HepG2 (cell line): ENCODE data around the gene GPS2. TPM values are rescaled to one million over a fixed set of nuclear protein-coding genes. Genes with fewer than 3 reads are reported as not detected.

Source experiments
- ATAC-seq: fragments of 200-7000 bp; cut with Tn5 transposase; 3 replicates; pipeline ENCODE4 v1.9.1; 2020; ENCODE audit warnings: mild to moderate bottlenecking, moderate library complexity
- BruUV-seq: library from RNA; stranded (reverse); fragments of 400-500 nt; replicated peaks from 2 replicates; lab custom pipeline; 2021; lab: Mats Ljungman, UMichigan
- CTCF ChIA-PET: fragments of 300-600 bp; formaldehyde crosslinking; extraction: SDS; loops from one replicate; lab custom pipeline; 2021; ENCODE audit warnings: low total read pairs, inconsistent platforms, low intra/inter-chr PET ratio; lab: Yijun Ruan, JAX
- POLR2A ChIA-PET: fragments of 350-600 bp; sonication (Branson Sonifier 250); formaldehyde crosslinking; loops from one replicate; lab custom pipeline; 2020; ENCODE audit warnings: antibody characterized with exemption, inconsistent platforms; lab: Yijun Ruan, JAX
- DNase-seq: peaks from one replicate; pipeline ENCODE4 v3.0.0-alpha.2; 2015; ENCODE audit warnings: low spot score
- FAIRE-seq: peaks from 3 replicates; lab custom pipeline; 2011; peaks lifted over from hg19 to GRCh38; lab: Jason Lieb, UNC
- H2AFZ ChIP-seq: one replicate; pipeline ENCODE4 v1.6.1; 2011; ENCODE audit warnings: low read length, inconsistent platforms
- H3K27ac ChIP-seq: fragments of 300-600 bp; 3 replicates; pipeline ENCODE4 v1.8.0; 2011; ENCODE audit warnings: mixed run types, mild to moderate bottlenecking, mixed read lengths, low read length, inconsistent platforms; ENCODE audit not compliant: insufficient read depth; ENCODE audit errors: extremely low read length
- H3K27me3 ChIP-seq, 2 experiments: fragments of 200-600 bp in 1 of 2; 2 replicates in 1 of 2; 3 replicates in 1 of 2; pipeline versions ENCODE4 v1.6.0 to v1.8.0; 2011; ENCODE audit warnings: low read length in 2 of 2, mild to moderate bottlenecking in 2 of 2, moderate library complexity in 2 of 2, inconsistent platforms in 1 of 2; ENCODE audit not compliant: insufficient read depth in 2 of 2, control insufficient read depth in 1 of 2
- H3K36me3 ChIP-seq, 2 experiments: fragments of 200-600 bp in 1 of 2; replicated peaks in 1 of 2; 2 replicates in 1 of 2; 3 replicates in 1 of 2; pipeline versions ENCODE4 v1.5.1 to v1.8.0; 2011; ENCODE audit warnings: low read length in 2 of 2, inconsistent platforms in 1 of 2; ENCODE audit not compliant: insufficient read depth in 2 of 2, control insufficient read depth in 1 of 2
- H3K4me1 ChIP-seq: 2 replicates; pipeline ENCODE4 v1.5.1; 2012; ENCODE audit warnings: low read length, inconsistent platforms; ENCODE audit not compliant: insufficient read depth
- H3K4me2 ChIP-seq: 2 replicates; pipeline ENCODE4 v1.6.0; 2011; ENCODE audit warnings: low read depth, low read length, inconsistent platforms
- H3K4me3 ChIP-seq, 3 experiments: fragments of 200-600 bp in 1 of 3; sonication (generic), shearing (Covaris generic) in 1 of 3; replicated peaks in 1 of 3; 2 replicates each; pipeline ENCODE4 v1.5.1; 2011 to 2016; ENCODE audit warnings: low read length in 3 of 3, inconsistent platforms in 2 of 3, low read depth in 2 of 3, mild to moderate bottlenecking in 2 of 3, control low read depth in 1 of 3, mixed read lengths in 1 of 3; ENCODE audit not compliant: insufficient read depth in 1 of 3
- H3K79me2 ChIP-seq: one replicate; pipeline ENCODE4 v1.6.1; 2011; ENCODE audit warnings: low read length, inconsistent platforms; ENCODE audit not compliant: insufficient read depth
- H3K9ac ChIP-seq: 2 replicates; pipeline ENCODE4 v1.6.0; 2011; ENCODE audit warnings: mild to moderate bottlenecking, low read depth, low read length, inconsistent platforms; ENCODE audit not compliant: insufficient read depth
- H3K9me3 ChIP-seq: 2 replicates; pipeline ENCODE4 v1.5.1; 2012; ENCODE audit warnings: mild to moderate bottlenecking, low read length
- H4K20me1 ChIP-seq: 2 replicates; pipeline ENCODE4 v1.6.0; 2011; ENCODE audit warnings: inconsistent platforms, mild to moderate bottlenecking, low read length, moderate library complexity; ENCODE audit not compliant: insufficient read depth
- CHD4 ChIP-seq: fragments of 200-600 bp; sonication (generic); IDR thresholded peaks from 2 replicates; pipeline ENCODE4 v1.7.0; 2017; ENCODE audit warnings: mild to moderate bottlenecking, low read length, borderline replicate concordance
- HES4 ChIP-seq: sonication (generic); formaldehyde crosslinking; IDR thresholded peaks from 2 replicates; pipeline ENCODE4 v1.9.0; 2021; ENCODE audit warnings: mild to moderate bottlenecking, missing genetic modification reagents, borderline replicate concordance
- HNRNPH1 ChIP-seq: fragments of 200-400 bp; formaldehyde crosslinking; optimal IDR thresholded peaks from 2 replicates; pipeline ENCODE3; 2017; ENCODE audit warnings: mild to moderate bottlenecking, low read depth, low read length
- KDM5B ChIP-seq: sonication (generic); formaldehyde crosslinking; IDR thresholded peaks from 2 replicates; pipeline ENCODE4 v1.4.0; 2020; ENCODE audit warnings: missing genetic modification reagents, mild to moderate bottlenecking, borderline replicate concordance
- NFKB2 ChIP-seq: sonication (generic); formaldehyde crosslinking; IDR thresholded peaks from 2 replicates; pipeline ENCODE4 v1.4.0; 2020; ENCODE audit warnings: missing genetic modification reagents, borderline replicate concordance
- PHF20 ChIP-seq: sonication (generic); formaldehyde crosslinking; IDR thresholded peaks from 2 replicates; pipeline ENCODE4 v1.5.0; 2020; ENCODE audit warnings: mild to moderate bottlenecking, missing genetic modification reagents
- SIN3B ChIP-seq: fragments of 150-350 bp; IDR thresholded peaks from 2 replicates; pipeline ENCODE4 v1.6.1; 2014; ENCODE audit warnings: low read length
- SMAD1 ChIP-seq: sonication (generic); formaldehyde crosslinking; IDR thresholded peaks from 2 replicates; pipeline ENCODE4 v1.4.0; 2020; ENCODE audit warnings: missing genetic modification reagents, low read depth, mild to moderate bottlenecking, borderline replicate concordance
- SOX13 ChIP-seq, 3 experiments: fragments of 450-650 bp in 1 of 3; sonication (generic) in 1 of 3; formaldehyde crosslinking in 1 of 3; IDR thresholded peaks in 2 of 3; conservative IDR thresholded peaks in 1 of 3; 2 replicates each; pipeline versions ENCODE4 v1.5.0 to v1.6.1; 2016 to 2020; ENCODE audit warnings: antibody characterized with exemption in 1 of 3, mild to moderate bottlenecking in 1 of 3, missing compliant biosample characterization in 1 of 3, missing genetic modification reagents in 1 of 3, moderate library complexity in 1 of 3
- ZFAT ChIP-seq: sonication (generic); formaldehyde crosslinking; conservative IDR thresholded peaks from 2 replicates; pipeline ENCODE4 v1.8.1; 2023; ENCODE audit warnings: missing genetic modification reagents, inconsistent platforms
- ZNF205 ChIP-seq: IDR thresholded peaks from 2 replicates; pipeline ENCODE4 v1.6.1; 2018; ENCODE audit warnings: missing biosample characterization, missing genetic modification reagents
- ZNF556 ChIP-seq: sonication (generic); formaldehyde crosslinking; IDR thresholded peaks from 2 replicates; pipeline ENCODE4 v1.4.0; 2020; ENCODE audit warnings: mild to moderate bottlenecking, missing genetic modification reagents, borderline replicate concordance
- ZSCAN30 ChIP-seq: sonication (generic); formaldehyde crosslinking; IDR thresholded peaks from 2 replicates; pipeline ENCODE4 v1.5.0; 2020; ENCODE audit warnings: mild to moderate bottlenecking, missing genetic modification reagents
- WGBS: methylation state at CpG from one replicate; pipeline ENCODE4 v1.1.6; 2017; ENCODE audit warnings: low lambda C conversion rate; 5-methylcytosine and 5-hydroxymethylcytosine counted together
- in situ Hi-C: cut with HindIII; loops from 2 replicates; pipeline ENCODE4 v1.10.0; 2017; ENCODE audit warnings: low pct_unique_long_range_greater_than_20kb; ENCODE audit not compliant: extremely low pct_ligation_motif_present
- intact Hi-C: fragments of 100-400 bp; cut with micrococcal nuclease; formaldehyde crosslinking; loops from one replicate; pipeline ENCODE4 v1.10.0; 2022; ENCODE audit not compliant: unreplicated experiment
- polyA plus RNA-seq, 8 experiments: library from polyadenylated mRNA; depleted of rRNA in 3 of 8; stranded (reverse) in 7 of 8; unstranded in 1 of 8; fragments of >200 nt; fragmentation: Illumina TruSeq in 4 of 8; extraction: Trizol in 4 of 8; gene quantifications; 2 replicates each; pipeline versions ENCODE4 v1.2.1 to v1.2.3, GENCODE V29; 2011 to 2016; ENCODE audit warnings: low read depth in 4 of 8, missing spikeins in 1 of 8, mixed read lengths in 1 of 8; ENCODE audit not compliant: insufficient read depth in 1 of 8
- total RNA-seq, 5 experiments: library from RNA; depleted of rRNA; stranded (reverse); fragments of >200 nt; fragmentation: Illumina TruSeq; extraction: Trizol; gene quantifications; 2 replicates each; pipeline ENCODE4 v1.2.3, GENCODE V29; 2016; ENCODE audit warnings: low read depth in 1 of 5

GPS2 gene
- total and polyA plus RNA-seq, 2 of the 13 experiments (the other 11 are each of a cell fraction or from before 2014, with no cell fraction given): 58.0 to 59.4 TPM

DNA sequence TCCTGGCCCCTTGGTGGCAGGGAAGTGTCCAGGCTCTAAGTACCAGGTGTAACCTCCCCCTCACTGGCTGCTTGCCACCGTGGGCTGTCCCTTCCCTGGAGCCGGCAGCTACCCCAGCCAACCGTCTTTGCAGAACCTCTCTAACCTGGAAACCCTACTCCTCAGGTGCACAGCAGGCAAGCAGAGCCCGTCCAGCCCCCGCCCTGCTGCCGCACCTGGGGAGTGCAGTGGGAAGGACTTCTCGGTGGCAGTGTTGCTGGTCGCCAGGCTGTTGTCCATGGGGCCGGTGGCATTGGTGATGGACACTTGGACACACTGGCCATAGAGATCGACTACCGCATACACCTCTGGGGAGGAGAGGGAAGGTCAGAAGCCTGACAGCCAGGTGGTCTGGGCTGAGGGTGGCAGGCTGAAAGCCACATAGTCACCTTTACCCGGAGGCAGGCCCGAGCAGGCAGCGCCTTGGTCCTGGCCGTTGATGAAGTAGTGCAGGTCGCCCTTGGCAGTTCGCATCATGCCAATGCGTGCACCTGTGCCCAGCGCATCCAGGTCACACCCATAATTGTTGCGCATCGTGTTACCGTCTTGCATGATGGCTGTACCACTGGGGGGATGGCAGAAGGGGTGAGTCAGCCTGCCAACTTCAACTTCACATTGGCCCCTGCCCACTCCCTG lies 7.5 kb upstream of the GPS2 start:
- no peaks in the 10 kb centered on the region for H3K27me3 ChIP-seq
- H3K27ac ChIP-seq: no peak overlapping the region
- FAIRE-seq (no peak), ATAC-seq (no peak), DNase-seq (no peak)
- intact Hi-C loops (no loop called here), in situ Hi-C loops (no loop called here)
- H3K9ac ChIP-seq: no peak overlapping the region
- H3K79me2 ChIP-seq: peaks cover under 1% of the 10 kb centered on the region
- no peak overlapping the region for H3K4me3 ChIP-seq
- POLR2A ChIA-PET: no interaction called here
- BruUV-seq: no TSS peak
- no peak overlapping the region for H3K4me2 ChIP-seq
- no peak for TF ChIP-seq ZNF205 (CRISPR knock-in tag)
- no peak for TF ChIP-seq NFKB2 (CRISPR knock-in tag)
- no peak for TF ChIP-seq HNRNPH1
- no peak for TF ChIP-seq SOX13 (IDR thresholded peaks at IDR 0.05)
- TF ChIP-seq SOX13 (CRISPR knock-in tag; conservative IDR thresholded peaks at IDR 0.05 in 1 of 2, IDR thresholded peaks at IDR 0.05 in 1 of 2): no peak
- no peak for TF ChIP-seq HES4 (CRISPR knock-in tag)
- TF ChIP-seq ZNF556 (CRISPR knock-in tag): no peak
- no peak for TF ChIP-seq SIN3B
- no peak for TF ChIP-seq PHF20
- TF ChIP-seq ZSCAN30 (CRISPR knock-in tag): no peak
- TF ChIP-seq ZFAT: no peak
- TF ChIP-seq KDM5B (CRISPR knock-in tag): no peak
- TF ChIP-seq CHD4: no peak
- TF ChIP-seq SMAD1 (CRISPR knock-in tag): no peak
- WGBS: 100% methylated on average over 7 of the region's 22 CpGs
- H4K20me1 ChIP-seq: no peaks in the 10 kb centered on the region
- CTCF ChIA-PET: interaction anchor here (3.8 kb wide), 1 partner anchor 24 kb away, joined by 41 read pairs; no protein-coding TSS in a partner anchor
- peaks cover 26 to 71% of the 10 kb centered on the region in 2 experiments for H3K36me3 ChIP-seq
- H2AFZ ChIP-seq: no peak overlapping the region
- no peaks in the 10 kb centered on the region for H3K9me3 ChIP-seq
- peaks cover 7% of the 10 kb centered on the region for H3K4me1 ChIP-seq
